Dendritic cell treated with granulocyte-macrophage colony-stimulating factor and Interleukin-4, amounts not matched to agents 40 ng/mL and 50 ng/mL, for 4 days (primary cell): ENCODE results near the gene KCNRG.
"Not testable (repeated sequence)": the region's sequence is repeated elsewhere in the genome, so short reads cannot be mapped to it uniquely, and the experiment has no call there.

Source experiments
- H3K27ac Mint-ChIP-seq: one replicate; pipeline ENCODE4 v1.8.0; 2022; ENCODE audit warnings: mild to moderate bottlenecking, mixed read lengths
- H3K27me3 Mint-ChIP-seq: one replicate; pipeline ENCODE4 v1.8.0; 2022; ENCODE audit warnings: mild to moderate bottlenecking, mixed read lengths
- H3K36me3 Mint-ChIP-seq: one replicate; pipeline ENCODE4 v1.8.0; 2022; ENCODE audit warnings: low read depth, mixed read lengths
- H3K4me1 Mint-ChIP-seq: one replicate; pipeline ENCODE4 v1.8.0; 2022; ENCODE audit warnings: low read depth, mixed read lengths
- H3K4me3 Mint-ChIP-seq: one replicate; pipeline ENCODE4 v1.8.0; 2022; ENCODE audit warnings: mild to moderate bottlenecking, moderate library complexity, mixed read lengths
- H3K9me3 Mint-ChIP-seq: one replicate; pipeline ENCODE4 v1.8.0; 2022; ENCODE audit warnings: mixed read lengths
- intact Hi-C: fragments of 100-400 bp; cut with micrococcal nuclease; formaldehyde crosslinking; loops from one replicate; pipeline ENCODE4 v1.15.0; 2022

Gene KCNRG

DNA sequence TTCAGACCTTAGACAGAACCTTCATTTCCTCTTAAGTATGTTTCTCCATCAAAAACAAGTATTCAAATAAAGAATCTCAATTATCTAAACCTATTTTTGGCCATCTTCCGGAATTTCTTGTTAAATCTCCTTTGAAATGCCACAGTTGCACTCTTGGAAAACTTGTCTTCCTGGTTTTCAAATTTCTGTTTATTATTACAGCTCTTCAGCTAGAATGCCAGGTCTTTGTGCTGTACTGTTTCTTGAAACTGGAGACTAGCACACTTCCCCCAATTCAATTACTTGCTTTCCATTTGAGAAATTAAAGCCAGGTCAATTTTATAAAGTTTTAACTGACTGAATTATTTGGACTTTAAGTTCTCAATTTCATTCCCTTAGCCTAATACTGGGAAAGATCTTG, 10.2 kb downstream of the KCNRG start:
- no peaks in the 10 kb centered on the region for H3K4me1 Mint-ChIP-seq
- intact Hi-C loops, result no loop called here
- H3K36me3 Mint-ChIP-seq, result peaks cover 86% of the 10 kb centered on the region
- H3K9me3 Mint-ChIP-seq, result no peaks in the 10 kb centered on the region
- H3K27me3 Mint-ChIP-seq, result no peaks in the 10 kb centered on the region
- no peak overlapping the region for H3K4me3 Mint-ChIP-seq
- H3K27ac Mint-ChIP-seq, result no peak overlapping the region

DNA sequence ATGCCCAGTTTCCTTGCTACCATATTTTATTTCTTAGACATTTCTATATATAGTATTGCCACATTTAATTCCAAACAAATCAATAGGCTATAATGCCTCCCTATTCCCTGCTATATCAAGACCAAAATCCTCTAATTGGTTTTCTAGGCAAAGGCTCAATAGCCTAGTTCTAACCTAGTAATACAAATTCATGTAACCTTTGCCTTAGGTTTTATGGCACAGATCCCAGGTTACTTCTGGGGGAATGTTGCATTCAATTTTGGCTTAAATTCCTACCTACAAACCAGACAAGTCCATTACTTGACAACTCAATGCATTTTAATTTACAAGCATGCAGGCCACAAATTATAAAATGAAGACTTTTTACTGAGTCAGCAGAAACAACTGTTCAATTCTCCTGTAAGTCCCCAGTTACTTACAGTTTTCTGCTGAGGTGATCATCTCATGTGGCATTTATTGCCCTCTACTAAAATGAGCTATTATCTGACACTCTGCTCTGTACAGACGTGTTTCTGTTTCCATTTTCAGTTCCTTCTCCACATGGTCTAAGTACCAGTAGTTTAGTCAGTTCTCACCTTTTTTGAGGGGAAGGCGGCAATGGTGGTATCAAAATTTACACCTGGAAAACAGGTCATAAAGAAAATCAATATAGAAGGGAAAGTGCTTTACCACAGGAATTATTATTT, 11.7 kb downstream of the KCNRG start:
- intact Hi-C loops, result no loop called here
- Mint-ChIP-seq H3K36me3 (peaks cover 74% of the 10 kb centered on the region), H3K4me1 (no peaks in the 10 kb centered on the region), H3K9me3 (no peaks in the 10 kb centered on the region), H3K27ac (no peak overlapping the region), H3K27me3 (no peaks in the 10 kb centered on the region), H3K4me3 (no peak overlapping the region)

DNA sequence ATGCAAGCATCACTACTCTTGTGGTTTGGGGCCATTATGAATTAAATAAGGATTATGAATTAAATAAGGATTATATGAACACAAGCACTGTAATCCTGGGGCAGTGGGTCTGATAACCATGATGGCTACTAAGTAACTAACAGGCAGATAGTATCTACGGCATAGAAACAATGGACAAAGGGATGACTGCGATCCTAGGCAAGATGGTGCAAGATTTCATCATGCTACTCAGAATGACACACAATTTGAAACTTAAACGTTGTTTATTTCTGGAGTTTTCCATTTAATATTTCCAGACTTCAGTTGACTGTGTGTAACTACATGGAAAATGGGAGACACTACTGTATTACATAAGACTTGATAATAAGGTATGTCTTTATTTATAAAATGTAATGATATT, 15.1 kb downstream of the KCNRG start:
- Mint-ChIP-seq H3K27me3 (no peaks in the 10 kb centered on the region), H3K4me3 (no peak overlapping the region), H3K4me1 (no peaks in the 10 kb centered on the region), H3K36me3 (peaks cover 41% of the 10 kb centered on the region), H3K9me3 (no peaks in the 10 kb centered on the region), H3K27ac (no peak overlapping the region)
- intact Hi-C loops, result no loop called here

DNA sequence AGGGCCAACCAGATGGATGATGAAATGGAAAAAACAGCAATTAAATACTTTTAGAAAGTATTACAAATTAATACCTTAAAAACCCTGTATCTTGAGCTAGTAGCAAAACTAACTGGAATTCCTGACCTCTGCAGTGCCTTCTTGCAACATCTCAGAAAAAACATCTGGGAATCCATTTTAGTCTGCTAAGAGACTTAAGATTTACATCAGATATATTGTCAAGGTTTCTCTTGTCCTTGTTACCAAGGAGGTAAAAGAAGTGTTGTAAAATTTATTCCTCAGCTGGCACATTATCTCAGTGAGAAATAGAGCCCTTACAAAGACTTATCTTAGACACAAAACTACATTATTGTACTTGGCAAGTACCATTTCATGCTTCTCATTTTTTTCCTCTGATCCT, 18.5 kb downstream of the KCNRG start:
- H3K27ac Mint-ChIP-seq, result no peak overlapping the region
- intact Hi-C loops, result no loop called here
- no peaks in the 10 kb centered on the region for H3K9me3 Mint-ChIP-seq
- H3K27me3 Mint-ChIP-seq, result no peaks in the 10 kb centered on the region
- H3K4me3 Mint-ChIP-seq, result no peak overlapping the region
- H3K36me3 Mint-ChIP-seq, result peaks cover 14% of the 10 kb centered on the region
- H3K4me1 Mint-ChIP-seq, result no peaks in the 10 kb centered on the region

- Mint-ChIP-seq H3K27me3 (no peaks in the 10 kb centered on the region), H3K27ac (no peak overlapping the region), H3K4me3 (no peak overlapping the region), H3K4me1 (no peaks in the 10 kb centered on the region), H3K36me3 (peaks cover 27% of the 10 kb centered on the region), H3K9me3 (no peaks in the 10 kb centered on the region)
- intact Hi-C loops, result no loop called here
These were observed 22.5 kb downstream of the KCNRG start for GRCh38 chr13:50037788-50038187.

DNA sequence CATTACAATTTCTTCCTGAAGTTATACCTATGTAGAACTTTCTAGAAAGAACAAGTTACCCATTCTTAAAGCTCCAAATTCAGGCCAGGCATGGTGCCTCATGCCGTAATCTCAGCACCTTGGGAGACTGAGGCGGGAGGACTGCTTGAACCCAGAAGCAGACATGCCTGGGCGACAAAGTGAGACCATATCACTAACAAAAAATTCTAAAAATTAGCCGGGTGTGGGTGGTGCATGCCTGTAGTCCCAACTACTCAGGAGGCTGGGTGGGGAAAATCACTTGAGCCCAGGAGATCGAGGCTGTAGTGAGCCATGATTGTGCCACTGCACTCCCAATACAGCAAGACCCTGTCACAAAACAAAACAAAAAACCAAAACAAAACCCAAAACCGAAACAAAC, 23.0 kb downstream of the KCNRG start:
- no peaks in the 10 kb centered on the region for H3K9me3 Mint-ChIP-seq
- intact Hi-C loops, result no loop called here
- peaks cover 32% of the 10 kb centered on the region for H3K36me3 Mint-ChIP-seq
- no peak overlapping the region for H3K4me3 Mint-ChIP-seq
- no peaks in the 10 kb centered on the region for H3K4me1 Mint-ChIP-seq
- no peaks in the 10 kb centered on the region for H3K27me3 Mint-ChIP-seq
- H3K27ac Mint-ChIP-seq, result no peak overlapping the region

DNA sequence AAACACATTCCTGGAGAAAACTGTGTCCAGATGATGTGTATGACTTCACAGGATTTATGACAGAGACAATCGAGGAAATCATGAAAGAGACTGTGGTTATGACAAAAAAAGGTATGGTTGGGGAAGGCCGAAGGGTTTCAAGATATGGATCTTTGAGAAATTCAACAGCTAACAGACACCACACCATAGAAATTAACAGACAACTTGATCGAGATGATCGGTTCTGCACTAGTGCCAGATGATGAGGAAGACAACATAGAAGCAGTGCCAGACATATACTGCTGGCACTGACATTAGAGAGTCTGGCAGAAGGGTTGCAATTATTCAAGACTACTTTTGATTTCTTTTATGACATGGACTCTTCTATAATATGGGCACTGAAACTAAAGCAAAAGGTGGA, 37.2 kb downstream of the KCNRG start:
- intact Hi-C loops, result no loop called here
- Mint-ChIP-seq H3K27ac (peak overlapping the region; percentile 8), H3K27me3 (no peaks in the 10 kb centered on the region), H3K9me3 (no peaks in the 10 kb centered on the region), H3K36me3 (peaks cover 50% of the 10 kb centered on the region), H3K4me1 (peaks cover 23% of the 10 kb centered on the region), H3K4me3 (no peak overlapping the region)

DNA sequence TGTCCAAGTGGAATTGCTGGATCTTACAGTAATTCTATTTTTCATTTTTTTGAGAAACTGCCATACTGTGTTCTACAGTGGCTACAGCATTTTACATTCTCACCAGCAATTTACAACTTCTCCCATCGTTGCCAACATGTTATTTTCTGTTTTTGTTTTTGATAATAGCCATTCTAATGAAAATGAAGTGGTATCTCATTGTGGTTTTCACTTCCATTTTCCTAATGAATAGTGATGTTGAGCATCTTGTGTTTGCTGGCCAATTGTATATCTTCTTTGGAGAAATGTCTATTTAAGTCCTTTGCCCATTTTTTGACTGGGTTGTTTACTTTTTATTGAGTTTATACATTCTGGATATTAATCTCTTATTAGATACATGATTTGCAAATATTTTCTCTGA, 38.6 kb downstream of the KCNRG start:
- Mint-ChIP-seq H3K9me3 (no peaks in the 10 kb centered on the region), H3K27me3 (no peaks in the 10 kb centered on the region), H3K4me3 (no peak overlapping the region), H3K27ac (no peak overlapping the region), H3K4me1 (peaks cover 23% of the 10 kb centered on the region), H3K36me3 (peaks cover 59% of the 10 kb centered on the region)
- intact Hi-C loops, result no loop called here

DNA sequence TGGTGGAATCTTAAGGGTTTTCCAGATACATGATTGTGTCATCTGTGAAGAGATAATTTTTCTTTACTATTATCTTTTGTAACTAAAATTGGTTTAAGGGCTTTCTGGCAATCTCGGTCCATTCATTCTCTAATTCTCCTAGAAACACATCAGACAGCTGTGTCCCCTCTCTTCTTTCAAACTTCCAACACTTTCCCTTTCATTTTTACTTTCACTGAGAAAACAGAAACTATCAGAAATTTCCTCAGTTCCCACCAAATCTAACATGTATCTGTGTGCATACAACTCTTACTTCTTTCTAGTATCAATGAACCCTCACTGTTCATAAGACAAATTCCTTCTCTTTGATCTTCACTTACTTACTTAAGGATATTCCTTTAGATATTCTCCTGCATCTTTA, 40.2 kb downstream of the KCNRG start:
- no peaks in the 10 kb centered on the region for H3K27me3 Mint-ChIP-seq
- peaks cover 72% of the 10 kb centered on the region for H3K36me3 Mint-ChIP-seq
- peaks cover 23% of the 10 kb centered on the region for H3K4me1 Mint-ChIP-seq
- H3K4me3 Mint-ChIP-seq, result no peak overlapping the region
- intact Hi-C loops, result no loop called here
- H3K27ac Mint-ChIP-seq, result no peak overlapping the region
- no peaks in the 10 kb centered on the region for H3K9me3 Mint-ChIP-seq

GRCh38 chr13:50060718-50061117, 45.5 kb downstream of the KCNRG start:
- H3K27ac Mint-ChIP-seq, result no peak overlapping the region
- no peak overlapping the region for H3K4me3 Mint-ChIP-seq
- H3K27me3 Mint-ChIP-seq, result no peaks in the 10 kb centered on the region
- intact Hi-C loops, result no loop called here
- peaks cover 2% of the 10 kb centered on the region for H3K4me1 Mint-ChIP-seq
- peaks cover 38% of the 10 kb centered on the region for H3K36me3 Mint-ChIP-seq
- H3K9me3 Mint-ChIP-seq, result no peaks in the 10 kb centered on the region

DNA sequence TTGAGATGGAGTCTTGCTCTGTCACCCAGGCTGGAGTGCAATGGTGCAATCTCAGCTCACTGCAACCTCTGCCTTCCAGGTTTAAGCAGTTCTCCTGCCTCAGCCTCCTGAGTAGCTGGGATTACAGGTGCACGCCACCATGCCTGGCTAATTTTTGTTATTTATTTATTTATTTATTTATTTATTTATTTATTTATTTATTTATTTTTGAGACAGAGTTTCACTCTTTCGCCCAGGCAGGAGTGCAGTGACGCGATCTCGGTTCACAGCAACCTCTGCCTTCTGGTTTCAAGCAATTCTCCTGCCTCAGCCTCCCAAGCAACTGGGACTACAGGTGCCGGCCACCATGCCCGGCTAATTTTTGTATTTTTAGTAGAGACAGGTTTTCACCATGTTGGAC, 47.1 kb downstream of the KCNRG start:
- H3K4me3 Mint-ChIP-seq, H3K9me3 Mint-ChIP-seq, H3K27ac Mint-ChIP-seq, H3K27me3 Mint-ChIP-seq, H3K4me1 Mint-ChIP-seq, intact Hi-C loops: not testable (repeated sequence)
- peaks cover 46% of the 10 kb centered on the region for H3K36me3 Mint-ChIP-seq

DNA sequence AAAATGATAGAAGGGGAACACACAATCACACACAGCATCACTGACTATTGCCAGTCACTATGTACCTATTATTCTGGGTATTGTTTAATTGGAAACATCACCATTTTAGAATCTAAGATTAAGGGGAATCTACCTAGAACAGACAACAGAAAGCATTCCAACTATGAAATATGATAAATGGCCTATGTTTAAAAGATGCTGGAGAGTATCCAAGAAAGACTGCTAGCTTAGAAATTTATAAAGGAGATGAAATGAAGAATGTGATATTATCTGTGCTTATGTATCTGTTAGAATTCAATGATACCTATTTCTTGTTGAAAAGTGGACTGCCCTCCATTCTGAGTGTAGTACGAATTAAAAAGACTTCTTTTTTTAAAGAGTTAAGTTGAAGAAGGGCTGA, 50.5 kb downstream of the KCNRG start:
- H3K9me3 Mint-ChIP-seq, result no peaks in the 10 kb centered on the region
- no peak overlapping the region for H3K27ac Mint-ChIP-seq
- no peaks in the 10 kb centered on the region for H3K4me1 Mint-ChIP-seq
- no peak overlapping the region for H3K4me3 Mint-ChIP-seq
- peaks cover 26% of the 10 kb centered on the region for H3K36me3 Mint-ChIP-seq
- H3K27me3 Mint-ChIP-seq, result no peaks in the 10 kb centered on the region
- intact Hi-C loops, result no loop called here

DNA sequence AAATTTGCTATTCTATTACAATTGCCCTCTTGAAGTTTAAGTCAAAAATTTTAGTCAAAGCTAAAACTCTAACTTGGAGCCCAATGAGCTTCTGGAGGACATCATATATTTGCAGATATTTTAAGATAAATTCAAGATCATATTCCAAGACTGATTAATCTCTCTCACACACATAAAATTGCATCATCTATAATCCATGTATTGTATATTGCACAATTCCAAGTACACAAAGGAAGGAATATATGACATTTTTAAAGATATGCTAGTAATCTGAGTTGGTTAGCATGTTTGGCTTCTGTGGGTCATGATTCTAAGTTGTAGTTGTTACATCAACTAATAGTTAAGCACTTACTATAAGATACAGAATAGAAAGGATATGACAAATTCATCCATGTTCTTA, 53.3 kb downstream of the KCNRG start:
- Mint-ChIP-seq H3K36me3 (peaks cover 27% of the 10 kb centered on the region), H3K4me1 (no peaks in the 10 kb centered on the region), H3K4me3 (no peak overlapping the region), H3K27me3 (no peaks in the 10 kb centered on the region), H3K9me3 (no peaks in the 10 kb centered on the region), H3K27ac (no peak overlapping the region)
- intact Hi-C loops, result no loop called here

- Mint-ChIP-seq H3K36me3 (peaks cover 33% of the 10 kb centered on the region), H3K4me3 (no peak overlapping the region), H3K27me3 (no peaks in the 10 kb centered on the region), H3K4me1 (no peaks in the 10 kb centered on the region), H3K27ac (no peak overlapping the region), H3K9me3 (no peaks in the 10 kb centered on the region)
- intact Hi-C loops, result no loop called here
These were observed 54.0 kb downstream of the KCNRG start for GRCh38 chr13:50069261-50069660.

DNA sequence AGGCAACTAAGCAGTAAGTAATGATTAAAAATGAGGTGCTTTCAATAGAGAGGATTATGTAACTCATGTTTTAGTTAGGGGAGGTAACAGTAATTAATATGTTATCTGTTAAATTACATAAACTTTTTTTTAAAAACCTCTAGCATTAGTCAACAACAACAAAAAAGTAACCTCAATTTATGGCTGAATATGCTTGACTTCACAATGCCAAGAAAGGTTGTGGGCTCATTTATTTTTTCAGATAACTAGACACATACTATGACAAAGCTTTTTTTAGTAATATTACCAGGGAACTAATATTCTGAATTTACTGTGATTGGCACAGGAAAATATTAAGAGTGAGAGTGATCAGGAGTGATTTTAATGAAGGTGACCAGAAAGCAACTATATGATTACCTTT, 54.9 kb downstream of the KCNRG start:
- Mint-ChIP-seq H3K27me3 (no peaks in the 10 kb centered on the region), H3K9me3 (no peaks in the 10 kb centered on the region), H3K36me3 (peaks cover 27% of the 10 kb centered on the region), H3K4me1 (no peaks in the 10 kb centered on the region), H3K4me3 (no peak overlapping the region), H3K27ac (no peak overlapping the region)
- intact Hi-C loops, result no loop called here
